GM21360 (cell line): Measurements from ENCODE around the gene FILIP1.

Experiments used
- ATAC-seq: cut with Tn5 transposase; IDR thresholded peaks from one replicate; pipeline ENCODE4 v1.9.1; 2021; ENCODE audit warnings: mild to moderate bottlenecking, moderate library complexity; ENCODE audit not compliant: unreplicated experiment

FILIP1 gene

GRCh38 chr6:75493400-75494064 lies at the start of gene FILIP1:
Gene FILIP1, minus strand, starts transcription at chr6:75493800. Its CDS starts 78,828 bp downstream, at chr6:75414972.
- ATAC-seq = no peak

GRCh38 chr6:75543311-75543710 lies 49.7 kb upstream of the FILIP1 start:
- no peak for ATAC-seq

GRCh38 chr6:75539136-75539535 lies 45.5 kb upstream of the FILIP1 start:
- ATAC-seq = no peak

- no peak for ATAC-seq
Measured at GRCh38 chr6:75532521-75532920, 38.9 kb upstream of the FILIP1 start.

GRCh38 chr6:75531174-75531573 lies 37.6 kb upstream of the FILIP1 start:
- no peak for ATAC-seq

- ATAC-seq = no peak
Measured at GRCh38 chr6:75530696-75531095, 37.1 kb upstream of the FILIP1 start.

- ATAC-seq = no peak
Measured at GRCh38 chr6:75528423-75528822, 34.8 kb upstream of the FILIP1 start.

GRCh38 chr6:75526502-75527127 lies 33.0 kb upstream of the FILIP1 start:
- ATAC-seq = peak; percentile 63

- no peak for ATAC-seq
Measured at GRCh38 chr6:75525682-75526081, 32.1 kb upstream of the FILIP1 start.

GRCh38 chr6:75524322-75524972 lies 30.8 kb upstream of the FILIP1 start:
- no peak for ATAC-seq

- no peak for ATAC-seq
Measured at GRCh38 chr6:75516757-75517156, 23.2 kb upstream of the FILIP1 start.

GRCh38 chr6:75512591-75512990 lies 19.0 kb upstream of the FILIP1 start:
- ATAC-seq = no peak

GRCh38 chr6:75505424-75505823 lies 11.8 kb upstream of the FILIP1 start:
- no peak for ATAC-seq

GRCh38 chr6:75504465-75505222 lies 11.0 kb upstream of the FILIP1 start:
- no peak for ATAC-seq

GRCh38 chr6:75503291-75503690 lies 9.7 kb upstream of the FILIP1 start:
- ATAC-seq = no peak

- ATAC-seq = no peak
Measured at GRCh38 chr6:75502884-75503283, 9.3 kb upstream of the FILIP1 start.

- ATAC-seq = no peak
Measured at GRCh38 chr6:75501756-75502155, 8.2 kb upstream of the FILIP1 start.

GRCh38 chr6:75499640-75500039 lies 6.0 kb upstream of the FILIP1 start:
- no peak for ATAC-seq

- no peak for ATAC-seq
Measured at GRCh38 chr6:75498862-75499261, 5.3 kb upstream of the FILIP1 start.

- no peak for ATAC-seq
Measured at GRCh38 chr6:75497994-75498393, 4.4 kb upstream of the FILIP1 start.

- no peak for ATAC-seq
Measured at GRCh38 chr6:75495011-75495410, 1.4 kb upstream of the FILIP1 start.
